Stomach (tissue), 4 donors: ENCODE results near the gene BPIFB1.

ENCODE experiments used
- POLR2A ChIP-seq, 4 donors: fragments of 450-650 bp; IDR thresholded peaks; one replicate each; pipeline ENCODE4 v1.6.1; 2016; ENCODE audit warnings: antibody characterized with exemption in 4 of 4, control low read depth in 2 of 4, mild to moderate bottlenecking in 1 of 4, moderate library complexity in 1 of 4
- POLR2AphosphoS5 ChIP-seq, 3 donors: sonication (generic); formaldehyde crosslinking; IDR thresholded peaks; one replicate each; pipeline ENCODE4 v1.6.1; 2016; ENCODE audit warnings: antibody characterized with exemption in 3 of 3

DNA sequence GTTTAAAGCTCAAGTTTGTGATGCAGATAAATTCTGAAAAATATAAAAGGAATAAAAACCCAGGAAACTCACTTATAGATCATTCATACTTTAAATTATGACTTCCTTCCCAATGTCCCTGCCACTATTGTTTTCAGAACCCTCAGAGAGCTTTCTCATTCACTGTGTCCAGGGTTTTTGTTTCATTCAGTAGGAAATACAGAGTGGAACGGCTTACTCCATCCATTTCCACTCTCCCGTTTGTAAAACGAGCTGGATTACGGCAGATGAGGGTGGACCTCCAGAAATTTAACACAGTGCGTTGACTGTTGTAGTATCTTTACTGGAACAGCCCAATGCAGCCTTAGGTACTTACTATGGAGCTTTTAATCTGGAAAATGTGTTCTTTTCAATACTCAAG, 23.6 kb upstream of the BPIFB1 start:
- no peak for TF ChIP-seq POLR2A (IDR thresholded peaks at IDR 0.05)
- no peak for TF ChIP-seq POLR2AphosphoS5 (IDR thresholded peaks at IDR 0.05)
